ENCODE results near the gene AURKAIP1.
A peak's percentile ranks its signal among the peaks of the same experiment; 100 is the strongest.

Gene AURKAIP1

DNA sequence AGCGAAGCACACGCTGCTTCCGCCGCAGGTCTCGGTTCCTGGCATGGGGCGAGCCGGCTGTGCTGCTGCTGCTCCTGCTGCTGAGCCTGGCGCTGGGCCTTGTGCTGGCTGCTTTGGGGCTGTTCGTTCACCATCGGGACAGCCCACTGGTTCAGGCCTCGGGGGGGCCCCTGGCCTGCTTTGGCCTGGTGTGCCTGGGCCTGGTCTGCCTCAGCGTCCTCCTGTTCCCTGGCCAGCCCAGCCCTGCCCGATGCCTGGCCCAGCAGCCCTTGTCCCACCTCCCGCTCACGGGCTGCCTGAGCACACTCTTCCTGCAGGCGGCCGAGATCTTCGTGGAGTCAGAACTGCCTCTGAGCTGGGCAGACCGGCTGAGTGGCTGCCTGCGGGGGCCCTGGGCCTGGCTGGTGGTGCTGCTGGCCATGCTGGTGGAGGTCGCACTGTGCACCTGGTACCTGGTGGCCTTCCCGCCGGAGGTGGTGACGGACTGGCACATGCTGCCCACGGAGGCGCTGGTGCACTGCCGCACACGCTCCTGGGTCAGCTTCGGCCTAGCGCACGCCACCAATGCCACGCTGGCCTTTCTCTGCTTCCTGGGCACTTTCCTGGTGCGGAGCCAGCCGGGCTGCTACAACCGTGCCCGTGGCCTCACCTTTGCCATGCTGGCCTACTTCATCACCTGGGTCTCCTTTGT is 41.3 kb downstream of the AURKAIP1 start:
- no peak for DNase-seq (ENCODE audit: low spot score)

DNA sequence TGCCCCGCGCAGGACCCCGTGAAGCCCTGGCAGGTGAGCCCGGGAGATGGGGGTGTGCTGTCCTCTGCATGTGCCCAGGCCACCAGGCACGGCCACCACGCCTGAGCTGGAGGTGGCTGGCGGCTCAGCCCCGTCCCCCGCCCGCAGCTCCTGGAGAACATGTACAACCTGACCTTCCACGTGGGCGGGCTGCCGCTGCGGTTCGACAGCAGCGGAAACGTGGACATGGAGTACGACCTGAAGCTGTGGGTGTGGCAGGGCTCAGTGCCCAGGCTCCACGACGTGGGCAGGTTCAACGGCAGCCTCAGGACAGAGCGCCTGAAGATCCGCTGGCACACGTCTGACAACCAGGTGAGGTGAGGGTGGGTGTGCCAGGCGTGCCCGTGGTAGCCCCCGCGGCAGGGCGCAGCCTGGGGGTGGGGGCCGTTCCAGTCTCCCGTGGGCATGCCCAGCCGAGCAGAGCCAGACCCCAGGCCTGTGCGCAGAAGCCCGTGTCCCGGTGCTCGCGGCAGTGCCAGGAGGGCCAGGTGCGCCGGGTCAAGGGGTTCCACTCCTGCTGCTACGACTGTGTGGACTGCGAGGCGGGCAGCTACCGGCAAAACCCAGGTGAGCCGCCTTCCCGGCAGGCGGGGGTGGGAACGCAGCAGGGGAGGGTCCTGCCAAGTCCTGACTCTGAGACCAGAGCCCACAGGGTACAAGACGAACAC is 42.1 kb downstream of the AURKAIP1 start:
- no peak for DNase-seq (ENCODE audit: low spot score)

- no peak for DNase-seq (ENCODE audit: low spot score)
These were observed 42.8 kb downstream of the AURKAIP1 start for GRCh38 chr1:1332031-1332755.

DNA sequence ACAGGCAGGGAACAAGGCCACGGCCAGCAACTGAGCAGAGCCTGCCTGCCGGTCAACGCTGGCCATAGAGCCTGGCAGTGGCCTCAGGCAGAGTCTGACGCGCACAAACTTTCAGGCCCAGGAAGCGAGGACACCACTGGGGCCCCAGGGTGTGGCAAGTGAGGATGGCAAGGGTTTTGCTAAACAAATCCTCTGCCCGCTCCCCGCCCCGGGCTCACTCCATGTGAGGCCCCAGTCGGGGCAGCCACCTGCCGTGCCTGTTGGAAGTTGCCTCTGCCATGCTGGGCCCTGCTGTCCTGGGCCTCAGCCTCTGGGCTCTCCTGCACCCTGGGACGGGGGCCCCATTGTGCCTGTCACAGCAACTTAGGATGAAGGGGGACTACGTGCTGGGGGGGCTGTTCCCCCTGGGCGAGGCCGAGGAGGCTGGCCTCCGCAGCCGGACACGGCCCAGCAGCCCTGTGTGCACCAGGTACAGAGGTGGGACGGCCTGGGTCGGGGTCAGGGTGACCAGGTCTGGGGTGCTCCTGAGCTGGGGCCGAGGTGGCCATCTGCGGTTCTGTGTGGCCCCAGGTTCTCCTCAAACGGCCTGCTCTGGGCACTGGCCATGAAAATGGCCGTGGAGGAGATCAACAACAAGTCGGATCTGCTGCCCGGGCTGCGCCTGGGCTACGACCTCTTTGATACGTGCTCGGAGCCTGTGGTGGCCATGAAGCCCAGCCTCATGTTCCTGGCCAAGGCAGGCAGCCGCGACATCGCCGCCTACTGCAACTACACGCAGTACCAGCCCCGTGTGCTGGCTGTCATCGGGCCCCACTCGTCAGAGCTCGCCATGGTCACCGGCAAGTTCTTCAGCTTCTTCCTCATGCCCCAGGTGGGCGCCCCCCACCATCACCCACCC is 43.7 kb downstream of the AURKAIP1 start, which contains the start of gene TAS1R3:
TSS of gene TAS1R3 (plus strand) at position 213 of the 898 bp plus-strand sequence. CDS start at position 279, 66 bp downstream.
- no peak for DNase-seq (ENCODE audit: low spot score)

DNA sequence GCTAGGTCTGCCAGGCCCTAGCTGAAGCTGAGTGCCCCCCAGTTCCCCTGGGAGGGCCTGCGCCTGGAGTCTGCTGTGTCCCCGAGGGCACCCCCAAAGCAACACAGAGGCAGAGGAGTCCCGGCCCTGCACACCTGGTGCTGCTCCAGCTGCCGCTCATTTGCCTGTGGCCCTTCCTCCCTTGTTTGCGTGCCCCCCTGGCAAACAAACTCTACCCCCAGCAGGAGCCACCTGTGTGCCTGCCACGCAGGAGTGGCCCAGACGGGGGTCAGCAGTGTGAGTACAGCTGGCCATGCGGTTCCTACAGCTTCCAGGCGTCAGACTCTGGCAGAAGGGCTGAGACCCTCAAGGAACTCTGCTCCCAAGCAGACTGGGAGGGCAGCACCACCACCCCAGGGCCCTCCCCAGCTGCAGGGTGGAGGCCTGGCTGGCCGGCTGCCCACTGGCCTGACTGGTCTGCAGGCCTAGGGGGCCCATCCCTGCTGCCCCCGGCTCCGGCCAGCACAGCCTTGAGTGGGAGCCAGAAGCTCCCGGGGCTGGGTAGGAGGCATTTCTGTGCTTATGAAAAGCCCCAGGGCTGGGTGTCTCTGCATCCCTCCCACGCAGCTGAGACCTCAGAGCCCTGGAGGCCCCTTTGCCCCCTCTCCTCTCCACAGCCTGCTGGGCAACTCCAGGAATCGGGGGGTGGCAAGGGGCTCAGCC is 44.5 kb downstream of the AURKAIP1 start:
- no peak for DNase-seq (ENCODE audit: low spot score)

GRCh38 chr1:1329304-1330210 is 45.5 kb downstream of the AURKAIP1 start:
- DNase-seq (ENCODE audit: low spot score): no peak

DNA sequence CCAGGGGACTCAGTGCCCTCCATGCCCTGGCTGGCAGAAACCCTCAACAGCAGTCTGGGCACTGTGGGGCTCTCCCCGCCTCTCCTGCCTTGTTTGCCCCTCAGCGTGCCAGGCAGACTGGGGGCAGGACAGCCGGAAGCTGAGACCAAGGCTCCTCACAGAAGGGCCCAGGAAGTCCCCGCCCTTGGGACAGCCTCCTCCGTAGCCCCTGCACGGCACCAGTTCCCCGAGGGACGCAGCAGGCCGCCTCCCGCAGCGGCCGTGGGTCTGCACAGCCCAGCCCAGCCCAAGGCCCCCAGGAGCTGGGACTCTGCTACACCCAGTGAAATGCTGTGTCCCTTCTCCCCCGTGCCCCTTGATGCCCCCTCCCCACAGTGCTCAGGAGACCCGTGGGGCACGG is 46.8 kb downstream of the AURKAIP1 start:
- no peak for DNase-seq (ENCODE audit: low spot score)

DNA sequence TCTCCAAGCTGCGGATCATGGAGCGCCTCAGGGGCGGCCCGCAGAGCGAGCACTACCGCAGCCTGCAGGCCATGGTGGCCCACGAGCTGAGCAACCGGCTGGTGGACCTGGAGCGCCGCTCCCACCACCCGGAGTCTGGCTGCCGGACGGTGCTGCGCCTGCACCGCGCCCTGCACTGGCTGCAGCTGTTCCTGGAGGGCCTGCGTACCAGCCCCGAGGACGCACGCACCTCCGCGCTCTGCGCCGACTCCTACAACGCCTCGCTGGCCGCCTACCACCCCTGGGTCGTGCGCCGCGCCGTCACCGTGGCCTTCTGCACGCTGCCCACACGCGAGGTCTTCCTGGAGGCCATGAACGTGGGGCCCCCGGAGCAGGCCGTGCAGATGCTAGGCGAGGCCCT is 47.7 kb downstream of the AURKAIP1 start:
- no peak for DNase-seq (ENCODE audit: low spot score)

DNA sequence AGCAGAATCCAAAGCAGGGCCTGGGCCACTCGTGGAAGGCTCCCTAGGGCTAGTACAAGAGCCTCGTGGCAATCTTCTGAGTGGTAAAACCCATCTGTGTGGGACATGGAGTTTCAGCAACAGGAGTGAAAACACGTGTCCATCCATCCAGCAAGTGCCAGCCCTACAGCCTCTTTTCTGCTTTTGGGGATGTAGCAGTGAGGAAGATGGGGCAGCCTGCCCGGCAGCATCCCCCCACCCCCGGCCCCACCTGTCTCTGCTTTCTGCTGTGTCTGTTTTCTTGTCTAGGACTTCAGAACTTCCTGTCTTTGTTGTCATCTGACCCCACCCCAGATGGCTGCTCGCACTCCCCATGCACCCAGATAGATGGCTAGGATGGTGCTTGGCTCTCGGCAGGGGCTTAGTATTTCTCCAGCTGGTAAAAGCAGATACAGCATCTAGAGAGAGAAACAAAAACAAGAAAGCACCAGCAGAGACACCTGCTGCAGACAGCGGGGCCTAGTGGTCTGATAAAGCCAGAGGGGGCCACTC is 48.9 kb downstream of the AURKAIP1 start:
- no peak for DNase-seq (ENCODE audit: low spot score)

DNA sequence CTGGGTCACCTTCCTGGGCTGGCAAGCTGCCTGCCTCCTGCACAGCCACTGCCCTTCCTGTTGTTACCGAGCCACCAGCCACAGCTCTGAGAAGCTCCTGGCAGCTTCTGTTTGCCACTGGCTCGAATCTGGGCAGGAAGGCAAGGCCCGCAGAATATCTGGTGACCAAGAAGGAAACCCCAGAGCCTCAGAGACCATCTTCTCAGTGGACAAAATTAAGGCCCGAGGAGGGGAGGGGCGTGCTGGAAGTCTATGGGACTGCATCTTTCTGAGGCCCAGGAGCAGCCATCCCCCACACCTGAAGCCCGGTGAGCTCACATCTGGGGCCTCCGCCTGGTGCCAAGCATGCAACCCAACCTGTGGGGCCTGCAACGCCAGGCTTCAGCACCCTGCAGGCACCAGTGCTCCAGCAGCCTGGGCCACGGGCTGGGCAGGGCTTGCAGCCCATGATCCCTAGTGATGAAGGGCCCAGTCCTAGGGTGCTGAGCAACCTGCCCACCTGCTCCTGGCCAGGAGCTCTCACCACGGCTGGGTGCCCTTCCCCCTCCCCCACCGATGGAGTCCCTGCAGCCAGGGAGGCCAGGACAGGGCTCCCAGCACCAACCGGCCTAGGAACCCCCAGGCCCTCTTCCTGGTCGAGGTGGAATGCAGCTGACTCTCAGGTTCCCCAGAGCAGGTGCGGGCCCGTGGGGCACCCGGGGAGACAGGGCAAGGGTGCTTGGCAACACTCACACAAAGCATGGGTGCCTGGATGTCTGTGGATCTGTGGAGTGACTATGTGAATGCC is 49.5 kb downstream of the AURKAIP1 start:
- no peak for DNase-seq (ENCODE audit: low spot score)

- DNase-seq (ENCODE audit: low spot score): peak; percentile 97
These were observed 50.3 kb downstream of the AURKAIP1 start, which contains the start of the genes CPTP and INTS11 for GRCh38 chr1:1324524-1325287. CPTP (plus strand) TSS chr1:1324802; CDS start chr1:1326911, 2,109 bp downstream. INTS11 (minus strand) TSS chr1:1324660; CDS start chr1:1324608, 52 bp downstream.

GRCh38 chr1:1324084-1324523 is 50.9 kb downstream of the AURKAIP1 start:
- DNase-seq (ENCODE audit: low spot score): no peak
